DND-41 (cell line): ENCODE data around the gene KCNH2.

Experiments
- EZH2 ChIP-seq: IDR thresholded peaks from 3 replicates; pipeline ENCODE4 v1.6.1; 2012; ENCODE audit warnings: borderline replicate concordance, low read depth, mild to moderate bottlenecking, moderate library complexity, low read length, inconsistent platforms; ENCODE audit not compliant: severe bottlenecking
- TF ChIP-seq, protein P1 (sequence below): IDR thresholded peaks from 2 replicates; pipeline ENCODE4 v1.5.1; 2012; ENCODE audit warnings: borderline replicate concordance, low read length, moderate library complexity, mild to moderate bottlenecking; ENCODE audit not compliant: poor library complexity, severe bottlenecking; ENCODE audit errors: extremely low read depth

DNA sequence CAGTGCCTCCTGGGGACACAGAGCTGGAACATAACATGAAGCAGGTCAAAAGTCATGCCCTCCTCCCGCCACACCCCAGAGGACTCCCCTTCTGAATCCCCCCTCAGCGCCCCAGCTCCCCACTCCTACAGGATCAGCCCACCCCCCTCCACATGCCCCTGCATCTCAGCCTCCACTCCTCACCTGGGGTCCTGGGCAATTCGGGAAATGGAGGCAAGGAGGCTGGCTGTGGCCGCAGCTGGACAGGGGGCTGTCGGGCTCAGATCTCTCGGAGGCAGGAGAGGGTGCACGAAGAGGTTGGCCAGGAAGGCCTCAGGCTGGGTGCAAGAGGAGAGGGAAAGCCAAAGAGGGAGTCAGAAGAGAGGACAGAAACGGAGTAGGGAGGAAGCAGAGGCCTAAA lies 38.4 kb upstream of the KCNH2 start:
- TF ChIP-seq, protein P1, sequence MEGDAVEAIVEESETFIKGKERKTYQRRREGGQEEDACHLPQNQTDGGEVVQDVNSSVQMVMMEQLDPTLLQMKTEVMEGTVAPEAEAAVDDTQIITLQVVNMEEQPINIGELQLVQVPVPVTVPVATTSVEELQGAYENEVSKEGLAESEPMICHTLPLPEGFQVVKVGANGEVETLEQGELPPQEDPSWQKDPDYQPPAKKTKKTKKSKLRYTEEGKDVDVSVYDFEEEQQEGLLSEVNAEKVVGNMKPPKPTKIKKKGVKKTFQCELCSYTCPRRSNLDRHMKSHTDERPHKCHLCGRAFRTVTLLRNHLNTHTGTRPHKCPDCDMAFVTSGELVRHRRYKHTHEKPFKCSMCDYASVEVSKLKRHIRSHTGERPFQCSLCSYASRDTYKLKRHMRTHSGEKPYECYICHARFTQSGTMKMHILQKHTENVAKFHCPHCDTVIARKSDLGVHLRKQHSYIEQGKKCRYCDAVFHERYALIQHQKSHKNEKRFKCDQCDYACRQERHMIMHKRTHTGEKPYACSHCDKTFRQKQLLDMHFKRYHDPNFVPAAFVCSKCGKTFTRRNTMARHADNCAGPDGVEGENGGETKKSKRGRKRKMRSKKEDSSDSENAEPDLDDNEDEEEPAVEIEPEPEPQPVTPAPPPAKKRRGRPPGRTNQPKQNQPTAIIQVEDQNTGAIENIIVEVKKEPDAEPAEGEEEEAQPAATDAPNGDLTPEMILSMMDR, result no peak
- no peak for TF ChIP-seq EZH2
